Measurements from ENCODE around the gene CNTN1. TPM values are rescaled to one million over a fixed set of nuclear protein-coding genes. Genes with fewer than 3 reads are reported as not detected.
A peak's percentile ranks its signal among the peaks of the same experiment; 100 is the strongest.

Gene CNTN1
- total RNA-seq, 1 experiment from 2014 or later: 4.6 TPM

DNA sequence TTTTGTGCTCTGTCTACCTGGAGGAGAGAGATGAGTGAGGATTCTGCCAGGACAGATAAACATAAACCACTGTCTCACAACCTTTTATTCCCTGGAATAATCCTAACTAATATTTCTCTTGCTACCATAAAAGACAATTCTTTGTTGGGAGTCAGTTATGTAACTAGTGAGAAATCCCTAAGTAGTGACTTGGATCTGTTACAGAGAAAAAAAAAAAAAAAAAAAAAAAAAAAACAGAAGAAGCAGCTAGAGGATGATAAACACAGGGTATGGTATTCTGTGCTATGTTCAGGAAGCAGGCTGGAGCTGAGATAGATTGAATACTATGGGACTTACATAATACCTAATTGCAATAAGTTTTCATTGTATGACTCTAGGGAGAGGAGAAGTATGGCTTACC lies 178.7 kb downstream of the CNTN1 start:
- no peak for DNase-seq (ENCODE audit: low read depth in 1 of 2, low spot score in 2 of 2)
- no peaks in the 10 kb centered on the region for H3K9me3 ChIP-seq (replicated peaks)
- no peak overlapping the region for H3K27ac ChIP-seq
- no peaks in the 10 kb centered on the region for H3K36me3 ChIP-seq
- no peaks in the 10 kb centered on the region for H3K27me3 ChIP-seq (replicated peaks)
- H3K4me3 ChIP-seq: no peak overlapping the region
- H3K4me1 ChIP-seq (replicated peaks): no peaks in the 10 kb centered on the region

DNA sequence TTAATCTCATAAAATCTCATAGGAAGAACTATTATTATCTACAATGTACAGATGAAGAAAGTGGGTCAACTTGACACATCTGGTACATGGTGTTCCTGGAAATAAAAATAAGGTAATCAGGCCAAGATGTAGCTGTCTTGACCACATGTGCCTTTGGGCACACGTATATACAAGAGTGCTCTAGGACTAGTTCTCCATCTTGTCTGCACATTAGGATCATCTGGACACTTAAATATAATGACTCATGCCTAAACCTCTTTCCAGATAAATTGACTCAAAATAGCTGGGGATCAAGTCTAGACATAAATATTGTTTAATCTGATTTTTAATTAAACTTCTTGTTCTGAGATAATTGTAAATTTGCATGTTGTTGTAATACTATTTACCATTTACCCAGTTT lies 182.6 kb downstream of the CNTN1 start:
- Histone ChIP-seq H3K27me3 (replicated peaks) (no peaks in the 10 kb centered on the region), H3K9me3 (replicated peaks) (no peaks in the 10 kb centered on the region), H3K27ac (no peak overlapping the region), H3K36me3 (no peaks in the 10 kb centered on the region), H3K4me3 (no peak overlapping the region), H3K4me1 (replicated peaks) (no peaks in the 10 kb centered on the region)
- no peak for DNase-seq (ENCODE audit: low read depth in 1 of 2, low spot score in 2 of 2)

DNA sequence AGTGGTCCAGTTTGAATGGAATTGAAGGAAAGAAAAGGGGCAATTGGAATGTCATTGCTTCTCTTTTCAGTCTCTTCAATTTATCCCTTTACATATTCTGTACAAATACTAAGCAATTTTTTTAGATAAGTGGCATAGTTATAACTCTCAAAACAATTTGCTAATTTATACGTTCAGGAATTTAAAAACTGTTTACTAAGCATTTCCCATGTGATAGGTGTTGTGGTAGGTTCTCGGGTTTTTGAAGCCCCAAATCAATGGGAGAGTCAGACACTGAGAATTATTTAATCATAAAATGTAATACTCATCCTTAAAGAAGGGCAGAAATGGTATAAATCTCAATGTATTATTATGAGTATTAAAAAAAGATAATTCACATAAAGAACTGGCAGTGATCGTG lies 197.1 kb downstream of the CNTN1 start:
- DNase-seq (ENCODE audit: low read depth in 1 of 2, low spot score in 2 of 2): no peak
- H3K9me3 ChIP-seq (replicated peaks): no peaks in the 10 kb centered on the region
- H3K27ac ChIP-seq: no peak overlapping the region
- no peaks in the 10 kb centered on the region for H3K4me1 ChIP-seq (replicated peaks)
- H3K36me3 ChIP-seq: no peaks in the 10 kb centered on the region
- H3K4me3 ChIP-seq: no peak overlapping the region
- no peaks in the 10 kb centered on the region for H3K27me3 ChIP-seq (replicated peaks)

DNA sequence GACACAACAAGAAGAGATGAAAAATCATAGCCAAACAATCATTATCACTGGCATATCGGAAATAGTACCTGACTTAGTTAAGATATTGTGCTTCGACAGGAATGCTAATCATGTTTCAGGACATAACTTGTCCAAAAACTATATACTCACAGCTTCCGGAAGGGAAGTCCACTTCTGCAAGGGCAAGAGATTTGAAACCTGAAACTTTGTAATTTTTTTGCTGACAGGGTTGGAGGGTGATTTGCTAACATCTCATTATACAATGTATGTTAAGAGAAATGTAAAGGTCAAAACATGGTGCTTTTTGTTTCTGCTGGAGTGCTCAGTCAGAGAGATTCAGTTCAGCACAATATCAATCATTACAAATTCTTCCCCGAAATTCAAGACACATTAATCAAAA lies 200.3 kb downstream of the CNTN1 start:
- no peak overlapping the region for H3K4me3 ChIP-seq
- H3K9me3 ChIP-seq (replicated peaks): no peaks in the 10 kb centered on the region
- no peaks in the 10 kb centered on the region for H3K4me1 ChIP-seq (replicated peaks)
- no peaks in the 10 kb centered on the region for H3K27me3 ChIP-seq (replicated peaks)
- no peak overlapping the region for H3K27ac ChIP-seq
- H3K36me3 ChIP-seq: no peaks in the 10 kb centered on the region
- no peak for DNase-seq (ENCODE audit: low read depth in 1 of 2, low spot score in 2 of 2)

DNA sequence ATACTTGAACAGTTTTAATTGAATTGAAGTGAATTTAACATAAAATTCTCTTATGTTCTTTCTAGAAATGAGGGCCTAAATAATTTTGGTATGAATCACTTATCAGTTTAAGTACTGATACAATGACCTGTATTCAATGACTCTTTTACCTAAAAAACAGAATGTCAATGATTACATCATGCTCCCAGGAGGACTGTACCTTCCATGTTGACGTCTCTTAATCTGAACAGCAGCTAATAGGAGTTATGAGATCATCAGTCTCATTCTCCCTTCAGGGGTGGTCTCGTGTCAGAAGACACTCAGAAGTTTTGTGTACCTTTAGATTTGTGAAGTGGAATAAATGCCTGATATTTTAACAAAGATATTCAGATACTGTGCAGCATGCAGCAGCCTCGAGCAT lies 206.3 kb downstream of the CNTN1 start:
- Histone ChIP-seq H3K27me3 (replicated peaks) (no peaks in the 10 kb centered on the region), H3K27ac (no peak overlapping the region), H3K4me1 (replicated peaks) (no peaks in the 10 kb centered on the region), H3K9me3 (replicated peaks) (no peaks in the 10 kb centered on the region), H3K4me3 (no peak overlapping the region), H3K36me3 (no peaks in the 10 kb centered on the region)
- no peak for DNase-seq (ENCODE audit: low read depth in 1 of 2, low spot score in 2 of 2)

DNA sequence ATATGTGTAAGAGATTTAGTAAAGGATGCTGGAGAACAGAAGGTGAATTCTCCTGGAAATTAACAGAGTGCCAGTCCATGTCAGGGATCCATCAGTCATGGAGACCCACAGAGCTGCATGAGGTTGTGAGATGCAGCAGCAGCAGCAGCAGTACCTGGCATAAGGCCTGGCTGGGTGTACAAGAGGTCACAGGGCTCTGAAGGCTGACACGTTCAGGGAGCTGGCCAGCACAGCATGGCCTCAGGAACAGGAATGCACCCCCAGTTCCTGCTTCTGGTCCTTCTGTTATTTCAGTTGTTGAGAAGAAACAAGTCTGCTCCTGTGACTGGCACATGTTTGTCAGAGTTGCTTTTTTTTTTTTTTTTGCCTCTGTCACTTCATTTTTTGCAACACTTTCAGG lies 210.8 kb downstream of the CNTN1 start:
- Histone ChIP-seq H3K27me3 (replicated peaks) (no peaks in the 10 kb centered on the region), H3K36me3 (no peaks in the 10 kb centered on the region), H3K27ac (no peak overlapping the region), H3K4me1 (replicated peaks) (no peaks in the 10 kb centered on the region), H3K9me3 (replicated peaks) (no peaks in the 10 kb centered on the region), H3K4me3 (no peak overlapping the region)
- DNase-seq (ENCODE audit: low read depth in 1 of 2, low spot score in 2 of 2): no peak

DNA sequence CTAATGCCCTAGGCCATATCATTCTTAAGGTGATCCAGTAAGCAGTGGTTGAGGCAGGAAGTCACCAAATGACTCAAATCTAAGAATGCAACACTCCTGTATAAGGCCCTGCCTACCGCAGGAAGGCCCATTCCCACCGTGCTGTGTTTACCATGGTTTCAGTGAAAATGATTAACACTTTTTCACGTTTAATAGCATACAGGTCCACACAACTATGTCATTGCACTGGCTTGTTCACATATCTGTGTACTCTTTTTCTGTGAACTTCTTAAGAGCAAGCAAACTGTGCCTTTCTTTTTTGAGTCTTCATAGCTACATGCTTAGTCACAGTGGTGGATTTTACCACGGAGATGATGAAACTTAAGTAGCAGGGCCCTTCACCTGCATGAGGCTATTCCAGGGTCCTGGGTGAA lies 214.9 kb downstream of the CNTN1 start:
- no peaks in the 10 kb centered on the region for H3K36me3 ChIP-seq
- H3K27ac ChIP-seq: no peak overlapping the region
- no peaks in the 10 kb centered on the region for H3K27me3 ChIP-seq (replicated peaks)
- no peak for DNase-seq (ENCODE audit: low read depth in 1 of 2, low spot score in 2 of 2)
- no peaks in the 10 kb centered on the region for H3K4me1 ChIP-seq (replicated peaks)
- no peaks in the 10 kb centered on the region for H3K9me3 ChIP-seq (replicated peaks)
- H3K4me3 ChIP-seq: no peak overlapping the region

DNA sequence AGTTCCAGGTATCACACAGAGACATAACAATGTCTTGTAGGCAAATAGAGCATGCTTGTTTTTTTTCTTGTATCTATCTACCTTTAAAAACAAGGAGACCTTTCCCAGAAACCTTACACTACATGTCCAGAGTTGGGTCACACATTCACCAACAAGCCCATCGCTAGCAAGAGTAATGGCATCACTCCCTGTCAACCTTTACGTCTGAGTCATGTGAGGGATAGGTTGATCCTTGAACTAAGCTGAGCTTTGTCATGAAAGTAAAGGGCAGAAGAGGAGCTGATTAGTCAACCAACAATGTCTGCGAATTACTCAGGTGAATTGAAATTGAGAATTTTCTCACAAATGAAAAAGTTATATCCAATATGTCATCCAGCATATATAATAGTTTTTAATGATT lies 219.4 kb downstream of the CNTN1 start:
- no peak overlapping the region for H3K4me3 ChIP-seq
- no peak for DNase-seq (ENCODE audit: low read depth in 1 of 2, low spot score in 2 of 2)
- no peaks in the 10 kb centered on the region for H3K4me1 ChIP-seq (replicated peaks)
- no peaks in the 10 kb centered on the region for H3K36me3 ChIP-seq
- H3K9me3 ChIP-seq (replicated peaks): no peaks in the 10 kb centered on the region
- H3K27me3 ChIP-seq (replicated peaks): no peaks in the 10 kb centered on the region
- H3K27ac ChIP-seq: no peak overlapping the region

DNA sequence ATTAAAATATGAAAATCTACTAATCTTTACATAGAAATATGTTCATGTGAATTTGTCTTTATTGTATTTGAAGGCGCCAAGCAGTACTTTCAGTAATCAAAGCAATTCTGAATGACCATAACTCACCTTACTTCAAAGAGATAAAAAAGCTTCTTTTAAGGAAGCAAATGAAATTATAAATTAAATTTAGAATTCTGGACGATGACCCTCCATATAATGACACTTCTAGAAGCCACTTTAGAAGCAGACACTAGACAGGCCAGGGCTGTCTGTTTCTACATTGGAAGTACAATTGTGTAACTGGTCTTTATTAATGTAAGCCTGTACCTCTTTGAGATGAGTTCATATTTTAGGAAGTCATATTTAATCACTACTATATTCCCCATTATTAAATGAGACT lies 222.9 kb downstream of the CNTN1 start:
- Histone ChIP-seq H3K27me3 (replicated peaks) (no peaks in the 10 kb centered on the region), H3K36me3 (no peaks in the 10 kb centered on the region), H3K27ac (no peak overlapping the region), H3K9me3 (replicated peaks) (no peaks in the 10 kb centered on the region), H3K4me1 (replicated peaks) (no peaks in the 10 kb centered on the region), H3K4me3 (no peak overlapping the region)
- DNase-seq (ENCODE audit: low read depth in 1 of 2, low spot score in 2 of 2): no peak

DNA sequence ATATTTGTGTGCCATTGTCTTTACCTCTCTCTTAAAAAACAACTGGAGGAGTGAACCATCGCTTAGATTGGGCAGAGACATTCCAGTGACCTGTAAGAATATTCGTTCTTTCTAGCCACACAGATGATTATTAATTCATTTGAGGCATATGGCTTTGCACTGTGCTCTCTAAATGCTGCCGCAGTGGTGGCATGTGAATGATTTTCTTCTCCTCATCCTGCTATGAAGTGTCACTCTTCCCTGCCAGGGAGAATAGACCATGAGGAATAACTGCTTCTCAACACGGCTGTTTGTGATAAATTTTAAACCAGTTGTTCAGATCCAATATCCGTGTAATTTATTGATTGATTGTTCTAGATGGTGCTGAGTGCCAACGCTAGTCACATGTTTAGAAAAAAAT lies 225.3 kb downstream of the CNTN1 start:
- H3K9me3 ChIP-seq (replicated peaks): no peaks in the 10 kb centered on the region
- no peaks in the 10 kb centered on the region for H3K4me1 ChIP-seq (replicated peaks)
- no peaks in the 10 kb centered on the region for H3K36me3 ChIP-seq
- no peak overlapping the region for H3K27ac ChIP-seq
- DNase-seq (ENCODE audit: low read depth in 1 of 2, low spot score in 2 of 2): no peak
- H3K27me3 ChIP-seq (replicated peaks): no peaks in the 10 kb centered on the region; the same call in 1 of the 2 replicates
- no peak overlapping the region for H3K4me3 ChIP-seq

DNA sequence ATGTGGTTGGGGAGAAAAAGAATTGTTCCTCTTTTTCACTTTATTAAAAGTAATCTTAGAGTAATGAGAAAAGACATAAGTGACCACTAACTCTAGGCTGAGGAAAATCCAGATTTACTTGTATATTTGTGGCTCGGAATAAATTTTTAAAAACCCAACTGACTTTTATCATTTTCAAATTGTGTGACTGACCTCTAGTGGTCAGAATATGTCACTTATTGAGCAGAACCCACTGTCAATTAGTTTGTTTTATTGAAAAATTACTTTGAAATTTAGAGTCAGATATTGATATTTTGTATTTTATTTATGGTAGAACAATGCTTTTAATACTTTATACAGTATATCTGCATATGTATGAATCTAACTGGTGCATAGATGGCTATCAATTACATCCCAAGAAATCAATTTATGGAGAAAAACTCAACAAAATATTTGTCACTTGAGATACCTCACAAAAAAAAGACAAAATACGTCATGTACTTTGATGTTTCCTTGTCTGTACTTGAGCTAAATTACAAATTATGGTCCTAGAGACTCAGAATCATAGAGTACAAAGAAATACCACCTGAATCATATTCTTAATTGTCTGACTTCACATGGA lies 229.4 kb downstream of the CNTN1 start:
- Histone ChIP-seq H3K36me3 (no peaks in the 10 kb centered on the region), H3K27ac (no peak overlapping the region), H3K9me3 (replicated peaks) (no peaks in the 10 kb centered on the region), H3K4me3 (no peak overlapping the region), H3K27me3 (replicated peaks) (no peaks in the 10 kb centered on the region; the same call in 1 of the 2 replicates), H3K4me1 (replicated peaks) (no peaks in the 10 kb centered on the region)
- DNase-seq (ENCODE audit: low read depth in 1 of 2, low spot score in 2 of 2): peak in 1 of 2 experiments; percentile 7

DNA sequence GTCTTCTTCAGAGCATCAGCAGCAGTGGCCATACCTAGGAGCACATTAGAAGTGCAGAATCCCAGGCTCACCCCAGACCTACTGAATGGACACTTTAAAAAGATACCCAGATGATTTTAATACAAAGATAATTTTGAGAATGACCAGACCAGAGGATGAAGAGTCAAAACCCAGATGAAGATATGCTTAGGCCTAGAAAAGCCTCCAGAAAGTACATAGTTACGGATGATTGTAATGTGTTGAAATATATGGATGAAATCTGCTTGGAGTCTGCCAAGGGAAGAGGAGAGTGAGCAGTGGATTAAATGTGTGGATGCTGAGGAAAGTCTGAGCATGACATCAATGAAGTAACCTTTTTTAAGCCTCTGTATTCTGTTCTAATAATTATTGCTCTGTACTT lies 245.7 kb downstream of the CNTN1 start:
- no peaks in the 10 kb centered on the region for H3K27me3 ChIP-seq (replicated peaks)
- H3K4me3 ChIP-seq: no peak overlapping the region
- no peaks in the 10 kb centered on the region for H3K36me3 ChIP-seq
- no peak for DNase-seq (ENCODE audit: low read depth in 1 of 2, low spot score in 2 of 2)
- no peaks in the 10 kb centered on the region for H3K9me3 ChIP-seq (replicated peaks)
- no peaks in the 10 kb centered on the region for H3K4me1 ChIP-seq (replicated peaks)
- no peak overlapping the region for H3K27ac ChIP-seq

DNA sequence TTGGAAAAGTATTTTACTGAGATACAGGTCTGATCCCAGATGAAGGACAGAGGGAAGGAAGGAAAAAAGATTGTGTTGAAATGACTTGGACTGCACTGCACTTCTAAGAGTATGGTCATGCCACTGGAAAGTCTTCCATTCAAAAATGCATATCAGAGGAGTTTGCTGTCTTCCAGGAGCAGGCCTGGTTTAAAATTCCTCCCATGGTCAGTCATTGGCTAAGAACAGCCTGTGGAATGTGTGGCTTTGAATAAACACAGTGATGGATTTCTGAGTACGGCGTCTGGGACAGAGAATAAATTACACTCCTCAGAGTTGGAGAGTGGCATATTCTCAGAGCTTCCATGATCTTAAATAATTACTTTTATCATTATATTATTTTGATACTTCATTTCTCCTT lies 250.1 kb downstream of the CNTN1 start:
- Histone ChIP-seq H3K27ac (no peak overlapping the region), H3K4me1 (replicated peaks) (no peaks in the 10 kb centered on the region), H3K9me3 (replicated peaks) (no peaks in the 10 kb centered on the region), H3K4me3 (no peak overlapping the region), H3K27me3 (replicated peaks) (no peaks in the 10 kb centered on the region), H3K36me3 (no peaks in the 10 kb centered on the region)
- DNase-seq (ENCODE audit: low read depth in 1 of 2, low spot score in 2 of 2): no peak

DNA sequence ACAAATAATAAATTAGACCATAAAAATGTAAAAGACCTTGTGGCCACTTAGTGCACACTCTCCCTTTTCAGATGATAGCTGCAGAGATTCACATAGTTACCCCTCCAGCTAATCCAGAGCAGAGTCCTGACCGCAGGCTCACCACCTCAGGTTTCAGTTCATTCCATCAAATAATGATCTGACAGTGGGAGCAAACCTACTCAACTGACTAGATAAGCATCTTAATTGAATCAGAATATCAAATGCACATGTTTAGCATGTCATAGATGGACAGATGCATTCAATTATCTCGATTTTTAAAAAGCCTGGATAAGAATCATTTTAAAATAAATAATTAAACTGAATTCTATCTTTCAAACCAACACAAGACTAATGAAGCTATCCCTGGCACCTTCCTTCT lies 253.5 kb downstream of the CNTN1 start:
- Histone ChIP-seq H3K4me1 (replicated peaks) (no peaks in the 10 kb centered on the region), H3K27me3 (replicated peaks) (no peaks in the 10 kb centered on the region), H3K4me3 (no peak overlapping the region), H3K36me3 (no peaks in the 10 kb centered on the region), H3K9me3 (replicated peaks) (no peaks in the 10 kb centered on the region), H3K27ac (no peak overlapping the region)
- DNase-seq (ENCODE audit: low read depth in 1 of 2, low spot score in 2 of 2): no peak

DNA sequence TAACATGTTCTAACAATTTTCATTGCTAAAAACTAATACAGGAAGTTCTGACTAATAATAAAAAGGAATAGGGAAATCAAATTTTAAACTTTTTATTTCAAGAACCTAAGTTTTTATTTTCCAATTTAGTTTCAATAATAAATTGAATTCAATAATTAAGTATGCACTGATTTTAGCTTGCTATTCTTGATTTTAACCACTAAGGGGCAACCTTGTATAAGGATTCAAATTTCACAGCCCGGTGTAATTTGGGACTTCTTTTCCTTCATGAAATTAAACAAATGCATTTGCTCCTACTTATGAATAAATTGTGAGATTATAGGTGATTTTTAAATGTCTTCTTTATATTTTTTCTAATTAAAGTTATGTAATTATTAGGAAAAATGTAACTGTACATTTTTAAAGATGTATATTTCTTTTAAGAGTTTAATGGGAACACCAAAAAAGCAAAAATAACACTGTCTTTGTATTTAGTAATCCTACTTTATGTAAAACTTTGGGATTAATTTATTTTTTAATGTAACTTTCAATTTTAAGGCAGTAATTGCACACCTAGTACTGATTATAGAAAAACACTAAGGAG lies 254.5 kb downstream of the CNTN1 start:
- Histone ChIP-seq H3K9me3 (replicated peaks) (no peaks in the 10 kb centered on the region), H3K36me3 (no peaks in the 10 kb centered on the region), H3K4me1 (replicated peaks) (no peaks in the 10 kb centered on the region), H3K27me3 (replicated peaks) (no peaks in the 10 kb centered on the region), H3K27ac (no peak overlapping the region), H3K4me3 (no peak overlapping the region)
- DNase-seq (ENCODE audit: low read depth in 1 of 2, low spot score in 2 of 2): no peak
